Measurements from ENCODE around the gene AP1B1.
A peak's percentile ranks its signal among the peaks of the same experiment; 100 is the strongest.

Gene AP1B1

DNA sequence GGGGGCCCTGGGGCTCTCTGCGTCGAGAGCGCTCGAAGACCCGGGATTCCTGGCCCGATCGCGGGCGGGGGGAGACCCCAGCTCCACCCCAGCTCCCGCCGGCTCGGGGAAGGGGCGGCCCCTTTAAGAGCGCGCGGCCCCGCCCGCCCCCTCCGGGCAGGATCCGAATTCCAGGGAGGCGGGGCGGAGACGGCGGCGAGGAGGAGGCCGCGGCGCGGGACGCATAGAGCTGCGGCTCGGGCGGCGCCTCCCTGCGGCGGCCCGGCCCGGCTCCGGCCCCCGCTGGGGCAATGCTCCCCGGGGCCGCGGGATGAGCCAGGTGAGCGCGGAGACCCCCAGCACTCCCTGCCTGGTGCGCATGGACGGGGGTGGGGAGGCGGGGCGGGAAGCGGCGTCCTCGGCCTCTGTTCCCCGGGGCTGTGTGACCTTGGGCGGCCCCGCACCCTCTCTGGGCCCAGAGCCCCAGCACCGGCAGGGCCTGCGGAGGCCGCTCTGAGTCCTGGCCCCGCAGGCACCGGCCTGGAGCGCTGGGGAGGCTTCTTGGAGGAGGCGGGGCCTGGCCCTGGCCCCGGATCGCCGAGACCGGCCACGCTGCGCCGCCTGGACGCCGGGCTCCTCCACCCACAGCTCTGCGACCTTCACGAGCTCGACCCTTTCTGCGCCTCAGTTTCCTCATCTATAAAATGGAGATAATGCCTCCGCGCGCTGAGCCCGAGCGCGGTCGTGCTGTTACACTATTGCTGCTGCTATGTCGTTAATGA, 81.4 kb downstream of the AP1B1 start:
- TF ChIP-seq, protein P1, sequence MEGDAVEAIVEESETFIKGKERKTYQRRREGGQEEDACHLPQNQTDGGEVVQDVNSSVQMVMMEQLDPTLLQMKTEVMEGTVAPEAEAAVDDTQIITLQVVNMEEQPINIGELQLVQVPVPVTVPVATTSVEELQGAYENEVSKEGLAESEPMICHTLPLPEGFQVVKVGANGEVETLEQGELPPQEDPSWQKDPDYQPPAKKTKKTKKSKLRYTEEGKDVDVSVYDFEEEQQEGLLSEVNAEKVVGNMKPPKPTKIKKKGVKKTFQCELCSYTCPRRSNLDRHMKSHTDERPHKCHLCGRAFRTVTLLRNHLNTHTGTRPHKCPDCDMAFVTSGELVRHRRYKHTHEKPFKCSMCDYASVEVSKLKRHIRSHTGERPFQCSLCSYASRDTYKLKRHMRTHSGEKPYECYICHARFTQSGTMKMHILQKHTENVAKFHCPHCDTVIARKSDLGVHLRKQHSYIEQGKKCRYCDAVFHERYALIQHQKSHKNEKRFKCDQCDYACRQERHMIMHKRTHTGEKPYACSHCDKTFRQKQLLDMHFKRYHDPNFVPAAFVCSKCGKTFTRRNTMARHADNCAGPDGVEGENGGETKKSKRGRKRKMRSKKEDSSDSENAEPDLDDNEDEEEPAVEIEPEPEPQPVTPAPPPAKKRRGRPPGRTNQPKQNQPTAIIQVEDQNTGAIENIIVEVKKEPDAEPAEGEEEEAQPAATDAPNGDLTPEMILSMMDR (IDR thresholded peaks at IDR 0.05; ENCODE audit: control extremely low read depth, extremely low read depth, low read depth, missing control alignments), result no peak
- peak; percentile 41 for DNase-seq (ENCODE audit: extremely low spot score)
- ChIA-PET POLR2A (no interaction called here), CTCF (interaction anchor here (1.1 to 2.5 kb wide), 4 partner anchors 10 to 20 kb away, joined by 3 to 5 read pairs (median 4); no protein-coding TSS in a partner anchor)

DNA sequence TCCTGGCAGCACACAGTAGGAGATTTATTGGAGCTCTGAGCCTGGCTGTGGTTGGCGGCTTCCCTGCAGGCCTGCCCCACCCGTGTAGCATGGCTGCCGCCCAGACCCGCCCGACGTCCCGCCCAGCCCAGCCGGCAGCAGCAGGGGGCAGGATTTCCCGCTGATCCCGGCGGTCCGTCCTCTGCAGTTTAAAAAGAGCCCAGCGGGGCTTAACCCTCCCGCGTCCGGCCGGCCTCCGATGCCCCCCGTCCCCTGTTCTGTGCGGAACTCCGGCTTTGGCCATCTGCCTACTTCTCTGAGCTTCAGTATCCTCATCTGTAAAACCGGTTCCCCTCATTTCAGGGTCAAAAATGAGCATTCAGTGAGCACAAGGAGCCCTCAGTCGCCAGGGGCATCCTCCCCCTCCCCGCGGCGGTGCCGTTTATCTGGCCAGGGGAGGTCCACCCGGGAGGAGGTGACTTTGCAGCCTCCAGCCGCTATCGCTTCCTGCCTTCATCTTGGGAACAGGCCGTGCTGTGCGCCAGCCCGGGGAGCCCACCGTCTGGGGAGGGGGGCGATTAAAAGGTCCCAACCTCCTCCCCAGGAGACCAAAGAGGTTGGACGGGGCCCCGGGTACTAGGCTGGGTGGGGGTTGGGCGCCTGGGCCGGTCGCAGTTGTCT, 82.1 kb downstream of the AP1B1 start, which contains the start of gene GAS2L1:
Gene GAS2L1, plus strand, starts transcription at position 476 of the 660 bp plus-strand sequence. CDS start 1,456 bp downstream, outside the sequence.
- ChIA-PET POLR2A (no interaction called here), CTCF (interaction anchor here (1.0 to 2.5 kb wide), 5 partner anchors 11 to 29 kb away, joined by 3 to 5 read pairs (median 3); no protein-coding TSS in a partner anchor)
- TF ChIP-seq, protein P1 (IDR thresholded peaks at IDR 0.05; ENCODE audit: control extremely low read depth, extremely low read depth, low read depth, missing control alignments), result peak; percentile 63
- peak; percentile 70 for DNase-seq (ENCODE audit: extremely low spot score)

DNA sequence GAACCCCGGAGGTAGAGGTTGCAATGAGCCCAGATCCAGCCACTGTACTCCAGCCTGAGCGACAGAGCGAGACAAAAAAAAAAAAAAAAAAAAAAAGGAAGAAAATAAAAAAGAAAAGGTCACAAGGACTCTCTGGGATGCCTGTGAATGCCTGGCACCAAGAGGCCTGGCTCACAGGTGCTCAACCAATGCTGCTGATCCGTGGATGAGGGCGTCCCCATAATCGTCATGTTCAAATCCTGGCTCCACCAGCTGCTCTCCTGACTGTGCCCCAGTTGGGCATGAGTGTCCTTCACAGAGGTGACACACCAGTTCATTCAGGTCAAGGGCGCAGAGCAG, 82.6 kb downstream of the AP1B1 start:
- ChIA-PET POLR2A (no interaction called here), CTCF (interaction anchor here (0.9 to 2.5 kb wide), 4 partner anchors 11 to 29 kb away, joined by 3 to 5 read pairs (median 3); no protein-coding TSS in a partner anchor)
- no peak for DNase-seq (ENCODE audit: extremely low spot score)
- TF ChIP-seq, protein P1 (IDR thresholded peaks at IDR 0.05; ENCODE audit: control extremely low read depth, extremely low read depth, low read depth, missing control alignments), result no peak

DNA sequence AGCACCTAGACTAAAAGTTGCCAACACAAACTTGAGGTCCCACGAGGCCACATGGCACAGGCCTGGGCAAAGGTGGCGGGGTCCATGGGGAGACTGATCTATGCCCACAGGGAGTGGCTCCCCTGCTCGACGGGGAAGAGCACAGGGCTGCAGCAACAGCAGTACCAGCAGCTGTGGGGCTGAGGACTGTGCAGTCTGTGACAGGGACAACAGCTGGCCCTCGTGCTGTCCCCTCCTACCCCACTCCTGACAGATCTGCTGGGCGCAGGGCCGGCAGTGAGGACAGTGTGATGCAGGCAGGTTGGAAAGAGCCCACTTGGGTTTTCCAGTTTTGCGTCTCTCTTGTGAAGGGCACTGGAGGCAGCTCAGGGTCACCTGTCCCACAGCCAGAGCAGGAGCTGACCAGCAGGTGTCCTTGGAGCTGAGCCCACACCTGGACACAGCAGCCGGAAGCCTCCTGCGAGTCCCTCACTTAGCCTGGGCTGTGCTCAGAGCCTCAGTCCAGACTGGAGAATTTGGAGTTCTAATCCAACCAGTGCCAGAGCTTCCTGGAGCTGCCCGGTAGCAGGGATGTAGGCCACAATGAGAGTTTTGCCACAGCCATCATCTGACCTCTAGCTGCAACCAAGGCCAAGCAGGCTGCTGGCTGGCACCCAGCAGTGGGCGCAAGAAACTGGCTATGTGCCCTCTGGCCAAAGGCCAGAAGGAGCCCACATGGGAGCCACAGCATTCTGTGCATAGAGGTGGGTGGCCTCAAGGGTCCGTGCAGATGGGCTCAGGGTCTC, 85.5 kb downstream of the AP1B1 start:
- ChIA-PET POLR2A (interaction anchor here (0.6 to 1.5 kb wide), 2 partner anchors 21 to 23 kb away, joined by 3 to 4 read pairs; no protein-coding TSS in a partner anchor), CTCF (interaction anchor here (1.1 to 2.0 kb wide), 3 partner anchors 11 to 16 kb away, joined by 3 to 10 read pairs (median 4); no protein-coding TSS in a partner anchor)
- no peak for DNase-seq (ENCODE audit: extremely low spot score)
- TF ChIP-seq, protein P1 (IDR thresholded peaks at IDR 0.05; ENCODE audit: control extremely low read depth, extremely low read depth, low read depth, missing control alignments), result no peak

DNA sequence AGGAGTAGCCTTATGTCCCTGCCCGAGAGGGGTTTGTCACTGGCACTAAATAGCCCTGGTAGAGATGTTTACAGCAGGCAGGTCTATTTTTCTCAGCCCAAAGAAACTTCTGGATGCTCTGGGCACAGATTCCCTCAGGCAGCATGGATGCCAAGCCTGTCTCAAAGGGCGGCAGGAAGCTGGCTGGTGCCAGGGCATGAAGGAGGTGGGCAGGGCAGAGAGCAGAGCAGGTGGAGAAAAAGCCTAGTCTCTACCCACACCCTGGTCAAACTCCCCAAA, 86.0 kb downstream of the AP1B1 start:
- ChIA-PET CTCF (interaction anchor here (1.1 kb wide), 1 partner anchor 14 kb away, joined by 3 read pairs; no protein-coding TSS in a partner anchor), POLR2A (interaction anchor here (0.6 kb wide), 1 partner anchor 20 kb away, joined by 3 read pairs; no protein-coding TSS in a partner anchor)
- DNase-seq (ENCODE audit: extremely low spot score), result no peak
- TF ChIP-seq, protein P1 (IDR thresholded peaks at IDR 0.05; ENCODE audit: control extremely low read depth, extremely low read depth, low read depth, missing control alignments), result no peak

Measured in GM10248 (cell line).